Mesangial cell (primary cell): ENCODE results near the gene IFIT2. TPM values are rescaled to one million over a fixed set of nuclear protein-coding genes. Genes with fewer than 3 reads are reported as not detected.

ENCODE experiments used
- total RNA-seq: library from RNA; depleted of rRNA; stranded (reverse); fragments of >200 nt; gene quantifications from 2 replicates; pipeline ENCODE4 v1.2.3, GENCODE V29; 2015

The IFIT2 gene
- 0.49 and 2.2 TPM in 2 replicates for total RNA-seq

GRCh38 chr10:89301721-89302445 is at the start of gene IFIT2:
Gene IFIT2 (plus strand): TSS chr10:89302046. CDS start chr10:89302124, 78 bp downstream.

GRCh38 chr10:89327803-89328441 is 26.1 kb downstream of the IFIT2 start, which contains the start of gene IFIT3:
Gene IFIT3 (plus strand): TSS chr10:89327997. CDS start chr10:89328074, 77 bp downstream.

Other genes starting within 250 kb of the IFIT2 start
- 0.25 TPM in 1 of 2 replicates, not detected in the other for gene CH25H, start 94.7 kb upstream of the IFIT2 start, total RNA-seq
- gene LIPA, start 50.3 kb upstream of the IFIT2 start, total RNA-seq = 33.7 and 48.2 TPM in 2 replicates
- 4.3 and 5.4 TPM in 2 replicates for gene IFIT3, start 26.0 kb downstream of the IFIT2 start, total RNA-seq
- gene IFIT1B, start 76.0 kb downstream of the IFIT2 start, total RNA-seq = not detected in 2 replicates
- gene IFIT1, start 90.6 kb downstream of the IFIT2 start, total RNA-seq = 2.6 and 3.4 TPM in 2 replicates
- 8.6 and 8.8 TPM in 2 replicates for gene IFIT5, start 112.5 kb downstream of the IFIT2 start, total RNA-seq
- 2.8 and 4.4 TPM in 2 replicates for gene SLC16A12, start 233.5 kb downstream of the IFIT2 start, total RNA-seq